LHCN-M2 (cell line): ENCODE results near the gene ZNF598. TPM values are rescaled to one million over a fixed set of nuclear protein-coding genes. Genes with fewer than 3 reads are reported as not detected.
A peak's percentile ranks its signal among the peaks of the same experiment; 100 is the strongest.
"Not testable (repeated sequence)": the region's sequence is repeated elsewhere in the genome, so short reads cannot be mapped to it uniquely, and the experiment has no call there.

Experiments
- DNase-seq: peaks from one replicate; pipeline ENCODE4 v3.0.0-alpha.2; 2012; ENCODE audit warnings: low read depth
- total RNA-seq: library from RNA; depleted of rRNA; stranded (reverse); fragments of >200 nt; gene quantifications from 2 replicates; pipeline ENCODE4 v1.2.3, GENCODE V29; 2014

Gene ZNF598
- total RNA-seq, 1 experiment from 2014 or later = 37.2 TPM

DNA sequence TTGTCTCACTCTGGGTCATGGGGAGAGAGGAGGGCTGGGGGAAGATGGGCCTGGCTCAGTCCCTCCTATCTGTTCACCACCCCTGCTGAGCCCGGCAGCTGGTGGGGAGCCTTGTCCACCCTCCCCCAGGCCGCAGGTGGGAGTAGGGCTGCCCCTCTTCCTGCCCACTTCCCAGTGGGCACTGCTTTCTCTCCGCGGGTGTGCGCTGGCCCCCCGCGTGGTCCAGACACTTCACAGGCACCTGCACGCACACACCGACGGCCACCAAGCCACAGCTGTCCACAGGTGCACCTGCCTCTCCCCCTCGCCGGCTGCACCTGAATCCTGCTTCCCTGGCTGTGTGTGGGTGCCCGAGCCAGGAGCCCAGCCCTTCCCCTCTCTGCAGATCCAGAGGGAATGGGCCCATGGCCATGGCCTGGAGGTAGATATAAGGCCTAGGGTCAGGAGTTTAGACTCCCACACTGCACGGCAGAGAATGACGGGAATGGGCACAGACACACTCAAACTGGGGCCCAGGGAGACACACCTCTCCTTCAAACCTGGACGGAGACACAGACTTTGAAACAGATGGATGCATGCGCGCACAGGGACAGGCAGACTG, 19.1 kb upstream of the ZNF598 start:
- DNase-seq = no peak

DNA sequence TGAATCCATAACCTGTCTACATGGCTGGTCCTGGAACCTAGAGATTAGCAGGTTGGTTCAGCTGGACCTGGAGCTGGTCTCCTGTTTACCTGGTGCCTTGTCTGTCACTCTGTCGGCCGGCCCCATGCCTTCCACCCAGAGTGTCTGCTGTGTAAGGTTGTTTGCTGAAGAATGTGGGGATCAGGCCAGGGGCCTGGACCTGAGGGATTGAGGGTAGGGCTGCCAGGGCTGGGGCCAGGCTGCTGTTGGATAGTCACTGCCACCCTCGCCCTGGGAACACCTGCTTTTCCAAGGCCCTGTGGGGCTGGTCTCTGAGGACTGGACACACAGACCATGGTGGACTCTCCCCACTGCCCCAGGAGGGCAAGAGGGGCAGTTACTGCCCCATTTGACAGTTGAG, 18.5 kb upstream of the ZNF598 start:
- no peak for DNase-seq

DNA sequence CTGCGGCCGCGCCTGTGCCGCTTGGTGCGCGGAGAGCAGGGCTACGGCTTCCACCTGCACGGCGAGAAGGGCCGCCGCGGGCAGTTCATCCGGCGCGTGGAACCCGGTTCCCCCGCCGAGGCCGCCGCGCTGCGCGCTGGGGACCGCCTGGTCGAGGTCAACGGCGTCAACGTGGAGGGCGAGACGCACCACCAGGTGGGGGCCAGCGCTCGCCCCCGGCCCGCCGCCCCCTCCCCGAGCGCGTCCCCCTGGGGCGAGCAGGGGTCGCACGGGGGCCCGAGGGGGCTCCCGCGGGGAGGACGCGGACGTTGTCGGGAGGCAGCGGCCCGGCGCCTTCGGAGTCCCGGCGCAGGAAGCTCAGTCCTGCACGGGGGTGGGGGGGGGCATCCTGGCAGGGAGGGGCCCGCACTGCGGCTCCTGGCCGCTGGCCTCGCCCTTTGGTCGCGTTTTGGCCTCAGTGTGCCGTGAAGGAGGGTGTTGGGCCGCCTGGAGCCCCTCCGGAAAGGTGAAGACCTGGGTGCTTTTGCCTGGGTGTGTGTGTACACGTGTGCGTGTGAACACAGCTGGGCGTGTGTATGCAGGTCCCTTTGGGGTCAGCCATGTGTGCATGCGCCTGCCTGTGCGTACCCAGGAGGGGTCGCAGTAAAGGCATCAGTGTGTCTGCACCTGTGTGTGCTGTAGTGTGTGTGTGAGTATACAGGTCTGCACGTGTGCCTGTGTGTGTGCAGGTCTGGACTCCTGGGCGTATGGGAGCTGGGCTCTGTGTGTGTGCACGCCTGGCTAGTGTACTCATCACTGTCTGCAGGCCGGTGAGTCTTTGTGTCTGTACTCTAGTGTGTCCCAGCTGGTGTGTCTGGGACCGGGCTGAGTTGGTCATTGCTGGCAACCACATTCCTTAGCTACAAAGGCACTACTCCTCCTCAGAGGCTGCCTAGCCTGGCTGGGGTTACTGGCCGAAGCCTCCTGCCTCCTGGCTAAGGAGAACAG, 17.7 kb upstream of the ZNF598 start:
- DNase-seq = no peak

DNA sequence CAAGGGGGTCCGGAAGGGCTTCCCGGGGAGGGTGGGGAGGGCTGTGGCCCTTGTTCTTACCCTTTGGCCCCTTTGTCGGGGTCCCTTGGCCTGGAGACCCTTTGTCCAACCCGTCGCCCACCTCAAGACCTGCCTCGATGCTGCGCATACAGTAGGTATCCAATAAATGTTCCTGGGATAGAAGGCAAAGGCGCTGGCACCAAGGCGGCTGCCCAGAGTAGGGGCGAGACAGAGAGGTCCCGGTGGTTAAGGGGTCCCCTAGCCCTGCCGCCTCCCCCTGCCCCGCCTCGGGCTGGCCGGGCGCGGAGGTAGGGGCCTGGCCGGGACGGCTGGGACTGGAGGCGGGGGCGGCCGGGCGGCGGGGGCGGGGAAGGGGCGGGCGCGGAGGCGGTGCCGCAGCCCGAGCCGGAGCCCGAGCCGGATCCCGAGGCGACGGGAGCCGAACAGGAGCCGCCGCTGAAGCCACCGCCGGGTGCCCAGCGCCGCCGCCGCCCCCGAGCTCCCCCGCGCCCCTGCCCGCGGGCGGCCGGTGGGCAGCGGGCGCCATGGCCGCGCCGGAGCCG, 16.9 kb upstream of the ZNF598 start, which contains the start of gene NHERF2:
Gene NHERF2, plus strand, starts transcription at position 442 of the 563 bp plus-strand sequence. Its CDS starts 104 bp downstream, at position 546.
- DNase-seq = no peak

DNA sequence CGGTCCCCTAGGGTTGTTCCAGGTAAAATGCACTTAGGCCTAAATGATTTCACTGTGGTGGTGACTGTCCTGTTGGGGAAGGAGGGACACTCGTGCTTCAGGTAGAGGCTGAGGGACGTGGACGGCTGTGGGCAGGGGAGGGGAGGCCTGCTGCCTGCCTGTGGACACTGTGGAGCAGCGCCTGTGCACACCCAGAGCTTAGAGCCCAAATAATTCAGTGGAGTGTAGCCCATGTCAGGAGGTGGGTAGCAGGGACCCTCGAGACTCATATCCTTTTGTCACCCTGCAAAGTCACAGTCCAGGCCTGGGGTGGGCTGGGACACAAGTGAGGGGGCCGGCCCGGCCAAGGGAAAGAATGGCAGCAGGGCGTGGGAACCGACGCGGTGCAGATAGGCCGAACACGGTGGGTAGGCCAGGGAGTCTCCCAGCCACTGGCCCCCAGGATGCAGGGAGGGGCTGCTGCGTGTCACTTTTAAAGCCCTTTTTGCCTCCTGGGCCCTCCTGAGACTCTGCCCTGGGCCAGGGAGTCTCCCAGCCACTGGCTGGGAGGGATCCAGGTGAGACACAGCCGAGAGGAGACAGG, 16.3 kb upstream of the ZNF598 start:
- no peak for DNase-seq

DNA sequence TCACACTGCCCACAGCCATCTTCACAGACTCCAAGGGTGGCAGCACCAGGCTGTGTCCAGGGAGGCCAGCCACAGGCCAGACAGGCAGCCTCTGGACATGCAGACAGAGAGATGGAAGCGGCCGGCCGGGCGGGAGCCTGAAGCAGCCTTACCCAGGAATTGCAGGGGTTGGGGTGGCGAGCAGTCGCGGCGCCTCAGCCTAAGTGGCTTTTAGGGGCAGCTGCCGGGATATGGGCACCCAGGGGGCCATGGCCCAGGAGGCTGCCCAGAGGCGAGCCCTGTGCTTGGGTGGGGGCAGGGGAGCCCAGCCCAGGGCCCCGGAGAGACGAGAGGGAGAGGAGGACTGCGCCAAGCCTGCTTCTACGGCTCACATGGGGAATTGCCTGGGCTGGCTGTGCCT, 15.6 kb upstream of the ZNF598 start:
- no peak for DNase-seq

DNA sequence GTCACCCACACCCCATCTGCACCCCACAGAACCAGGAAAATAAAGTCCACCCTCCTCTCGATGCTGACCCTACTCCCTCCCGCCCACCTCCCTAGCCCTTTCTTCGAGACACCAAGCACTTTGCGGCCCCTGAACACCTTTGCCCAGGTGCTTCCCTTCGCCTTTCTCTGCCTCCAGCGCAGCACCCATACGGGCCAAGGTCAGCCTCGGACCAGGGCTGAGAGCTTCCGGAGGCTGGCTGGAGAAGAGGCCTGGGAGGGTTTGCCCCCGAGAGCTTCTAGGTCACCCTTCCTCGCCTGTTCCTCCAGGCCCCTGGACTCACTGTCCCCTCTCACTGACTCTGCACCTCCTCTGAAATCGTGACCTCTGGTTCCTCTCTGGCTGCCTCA, 14.4 kb upstream of the ZNF598 start:
- DNase-seq = no peak

DNA sequence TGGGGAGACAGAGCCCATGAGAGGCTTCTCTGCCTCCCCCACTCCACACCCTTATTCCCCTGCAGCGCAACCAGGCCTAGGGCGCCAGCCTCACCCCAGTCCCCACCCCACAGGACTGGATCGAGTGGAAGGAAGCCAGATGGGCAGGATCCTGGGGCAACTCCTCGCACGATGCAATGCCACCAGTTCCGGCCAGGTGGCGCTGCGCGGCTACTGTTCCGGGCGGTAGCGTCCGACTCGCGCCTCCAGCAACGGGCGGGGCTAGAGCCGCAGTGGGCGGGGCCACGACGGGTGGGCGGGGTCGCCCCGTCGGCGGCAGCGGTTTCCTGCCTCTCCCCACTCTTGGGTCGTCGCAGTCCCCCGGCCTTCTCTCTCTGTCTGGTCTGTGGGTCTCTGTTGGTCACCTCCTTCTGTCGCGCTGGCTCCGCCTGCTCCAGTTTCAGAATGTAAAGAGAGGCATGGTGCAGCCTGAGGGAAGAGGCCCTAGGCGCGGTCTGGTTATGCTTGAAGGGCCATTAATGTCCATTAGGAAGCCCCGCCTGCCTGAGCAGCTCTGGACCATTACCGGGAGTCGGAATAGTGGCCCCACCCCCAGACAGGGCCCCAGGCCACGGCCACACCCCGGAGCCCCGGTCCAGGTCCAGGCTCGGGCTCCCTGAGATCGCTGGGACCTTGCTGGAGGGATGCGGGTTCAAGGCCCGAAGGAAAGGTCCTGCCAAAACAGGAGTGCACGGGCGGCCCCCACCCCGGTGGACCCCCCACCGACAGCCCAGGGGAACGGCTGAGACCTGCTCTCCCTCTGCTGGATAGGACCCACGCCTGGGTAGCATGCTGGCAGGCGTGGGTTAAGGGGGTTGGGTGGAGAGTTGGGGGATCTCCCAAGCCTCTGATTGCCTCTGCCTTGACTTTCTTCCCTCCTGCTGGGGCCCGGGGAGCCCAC, 13.7 kb upstream of the ZNF598 start:
- peak; percentile 76 for DNase-seq

DNA sequence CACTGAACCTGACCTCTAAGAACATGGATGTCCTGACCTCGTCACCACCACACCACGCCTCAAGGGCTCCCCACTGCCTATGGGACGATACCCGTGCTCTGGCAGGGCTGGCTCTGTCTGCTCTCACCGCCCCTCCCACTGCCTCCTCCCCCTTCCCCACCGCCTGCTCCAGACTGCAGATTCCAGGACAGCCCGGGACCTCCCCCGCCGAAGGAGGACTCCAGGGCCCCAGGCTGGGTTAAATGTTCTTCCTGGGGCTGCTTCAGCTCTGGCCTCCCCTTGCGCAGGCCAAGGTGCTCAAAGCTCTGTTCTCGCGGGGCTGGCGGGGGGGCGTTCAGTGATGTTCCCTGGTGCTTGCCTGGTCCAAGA, 13.1 kb upstream of the ZNF598 start:
- peak; percentile 43 for DNase-seq

DNA sequence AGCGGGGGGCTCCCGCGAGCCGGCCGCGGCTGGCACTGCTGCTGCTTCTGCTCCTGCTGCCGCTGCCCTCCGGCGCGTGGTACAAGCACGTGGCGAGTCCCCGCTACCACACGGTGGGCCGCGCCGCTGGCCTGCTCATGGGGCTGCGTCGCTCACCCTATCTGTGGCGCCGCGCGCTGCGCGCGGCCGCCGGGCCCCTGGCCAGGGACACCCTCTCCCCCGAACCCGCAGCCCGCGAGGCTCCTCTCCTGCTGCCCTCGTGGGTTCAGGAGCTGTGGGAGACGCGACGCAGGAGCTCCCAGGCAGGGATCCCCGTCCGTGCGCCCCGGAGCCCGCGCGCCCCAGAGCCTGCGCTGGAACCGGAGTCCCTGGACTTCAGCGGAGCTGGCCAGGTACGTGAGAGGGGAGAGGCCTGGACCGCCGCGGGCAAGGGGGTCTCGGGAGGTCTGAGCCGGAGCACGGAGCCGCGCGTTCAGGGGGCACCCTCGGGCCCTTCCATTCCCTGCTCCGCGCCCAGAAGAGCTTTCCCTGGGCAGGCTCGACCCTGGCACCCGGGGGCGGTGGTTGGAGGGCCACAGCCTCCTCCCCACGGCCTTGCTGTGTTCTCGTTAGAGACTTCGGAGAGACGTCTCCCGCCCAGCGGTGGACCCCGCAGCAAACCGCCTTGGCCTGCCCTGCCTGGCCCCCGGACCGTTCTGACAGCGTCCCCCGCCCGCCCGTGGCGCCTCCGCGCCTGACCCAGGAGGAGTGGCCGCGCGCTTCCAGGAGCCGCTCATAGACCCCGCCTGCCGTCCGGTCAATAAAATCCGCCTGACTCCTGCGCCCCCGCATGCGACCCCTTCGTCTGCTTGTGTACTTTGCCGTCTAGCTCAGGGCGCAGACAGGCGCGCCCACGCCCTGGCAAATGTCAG, 10.6 kb upstream of the ZNF598 start:
- DNase-seq = no peak

DNA sequence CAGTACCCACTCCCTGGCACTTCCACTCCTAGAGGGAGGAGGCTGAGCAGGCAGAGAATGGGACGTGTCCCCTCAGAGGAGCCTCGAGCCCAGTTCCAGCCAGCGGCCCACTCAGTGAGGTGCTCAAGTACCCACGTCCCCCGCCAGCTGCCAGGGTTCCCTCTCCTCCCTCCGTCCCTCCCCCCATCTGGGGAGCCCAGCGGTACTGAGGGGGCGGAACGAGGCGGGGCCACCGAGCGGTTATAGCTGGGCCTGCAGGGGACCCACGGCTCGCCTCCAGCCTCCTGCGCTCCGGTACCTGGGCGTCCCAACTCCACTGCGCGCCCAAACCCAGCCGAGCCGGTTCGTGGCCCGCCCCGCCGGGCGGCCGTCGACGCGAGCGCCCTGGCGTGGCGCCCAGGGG, 9.9 kb upstream of the ZNF598 start, which contains the start of gene NPW:
Gene NPW, plus strand, starts transcription at position 268 of the 403 bp plus-strand sequence.
- DNase-seq = no peak

DNA sequence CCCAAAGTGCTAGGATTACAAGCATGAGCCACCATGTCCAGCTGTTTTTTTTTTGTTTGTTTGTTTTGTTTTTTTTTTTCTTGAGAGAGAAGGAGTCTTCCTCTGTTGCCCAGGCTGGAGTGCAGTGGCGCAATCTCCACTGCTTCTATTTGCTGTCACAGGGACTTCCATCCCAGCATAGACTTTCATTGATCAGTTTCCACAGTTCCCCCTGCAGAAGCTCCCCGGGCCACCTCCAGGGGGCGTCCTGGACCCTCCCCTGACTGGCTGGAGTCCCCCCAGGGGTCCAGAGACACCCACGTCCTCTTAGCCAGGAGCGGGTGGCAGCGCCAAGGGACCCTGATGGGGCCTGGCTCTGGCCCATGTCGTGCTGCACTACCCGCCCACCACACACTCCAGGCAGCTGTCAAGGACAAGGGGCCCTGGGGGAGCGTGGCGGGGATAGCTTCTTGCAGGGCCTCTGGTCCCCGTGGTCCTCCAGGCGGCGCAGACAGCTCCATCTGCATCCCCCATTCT, 6.8 kb upstream of the ZNF598 start:
- no peak for DNase-seq

DNA sequence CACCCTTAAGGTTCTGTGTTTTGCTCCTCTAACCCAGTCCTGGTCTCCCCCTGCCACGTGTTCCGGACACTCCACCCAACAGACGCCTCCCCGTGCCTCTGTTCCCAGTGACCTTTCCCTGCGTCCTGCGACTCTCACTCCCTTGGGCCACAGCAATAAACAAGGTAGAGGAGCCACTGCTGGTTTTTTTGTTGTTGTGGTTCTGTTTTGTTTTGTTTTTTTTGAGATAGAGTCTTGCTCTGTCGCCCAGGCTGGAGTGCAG, 6.3 kb upstream of the ZNF598 start:
- no peak for DNase-seq

DNA sequence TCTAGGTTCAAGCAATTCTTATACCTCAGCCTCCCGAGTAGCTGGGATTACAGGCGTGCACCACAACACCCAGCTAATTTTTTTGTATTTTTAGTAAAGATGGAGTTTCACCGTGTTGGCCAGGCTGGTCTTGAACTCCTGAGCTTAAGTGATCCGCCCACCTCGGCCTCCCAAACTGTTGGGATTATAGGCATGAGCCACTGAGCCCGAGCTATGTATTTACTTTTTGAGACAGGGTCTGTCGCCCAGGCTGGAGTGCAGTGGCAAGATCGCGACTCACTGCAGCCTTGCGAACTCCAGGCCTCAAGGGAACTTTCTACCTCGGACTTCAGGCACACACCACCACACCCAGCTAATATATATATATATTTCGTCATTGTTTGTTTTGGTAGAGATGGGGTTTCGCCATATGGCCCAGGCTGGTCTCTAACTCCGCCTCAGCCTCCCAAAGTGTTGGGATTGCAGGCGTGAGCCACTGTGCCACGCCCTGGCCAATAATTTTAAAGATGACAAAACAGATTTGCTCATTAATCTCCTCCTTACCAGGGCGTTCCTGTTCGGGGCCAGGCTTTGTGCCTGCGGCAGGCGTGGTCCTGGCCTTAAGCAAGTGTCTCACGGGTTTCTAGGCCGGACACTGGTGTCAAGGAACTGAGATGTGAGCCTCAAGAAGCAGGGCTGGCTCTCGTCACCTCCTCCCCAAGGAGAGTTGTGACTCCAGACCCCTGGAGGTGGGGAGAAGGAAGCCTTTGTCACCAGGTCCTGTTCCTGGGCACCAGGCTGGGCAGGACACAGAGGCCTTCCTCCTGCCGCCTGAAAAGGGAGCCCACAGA, 5.7 kb upstream of the ZNF598 start:
- no peak for DNase-seq

DNA sequence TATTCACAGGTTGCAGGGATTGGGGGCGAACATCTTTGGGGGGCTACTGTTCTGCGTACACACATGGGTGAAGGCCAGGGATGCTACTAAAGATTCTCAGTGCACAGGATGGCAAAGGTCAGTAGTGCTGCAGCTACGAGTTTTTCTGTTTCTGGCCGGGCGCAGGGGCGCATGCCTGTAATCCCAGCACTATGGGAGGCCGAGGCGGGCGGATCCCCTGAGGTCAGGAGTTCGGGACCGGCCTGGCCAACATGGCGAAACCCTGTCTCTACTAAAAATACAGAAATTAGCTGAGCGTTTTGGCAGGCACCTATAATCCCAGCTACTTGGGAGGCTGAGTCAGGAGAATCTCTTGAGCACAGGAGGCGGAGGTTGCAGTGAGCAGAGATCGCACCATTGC, 3.9 kb upstream of the ZNF598 start:
- no peak for DNase-seq

DNA sequence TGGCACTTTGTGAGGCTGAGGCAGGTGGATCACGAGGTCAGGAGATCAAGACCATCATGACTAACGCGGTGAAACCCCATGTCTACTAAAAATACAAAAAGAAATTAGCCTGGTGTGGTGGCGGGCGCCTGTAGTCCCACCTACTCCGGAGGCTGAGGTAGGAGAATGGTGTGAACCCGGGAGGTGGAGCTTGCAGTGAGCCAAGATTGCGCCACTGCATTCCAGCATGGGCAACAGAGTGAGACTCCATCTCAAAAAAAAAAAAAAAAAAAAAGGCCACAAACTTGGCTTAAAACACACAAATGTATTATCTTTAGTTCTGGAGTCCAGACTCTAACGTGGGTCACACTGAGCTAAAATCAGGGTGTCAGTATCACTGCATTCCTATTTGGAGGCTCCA, 2.1 kb upstream of the ZNF598 start:
- DNase-seq = not testable (repeated sequence)

DNA sequence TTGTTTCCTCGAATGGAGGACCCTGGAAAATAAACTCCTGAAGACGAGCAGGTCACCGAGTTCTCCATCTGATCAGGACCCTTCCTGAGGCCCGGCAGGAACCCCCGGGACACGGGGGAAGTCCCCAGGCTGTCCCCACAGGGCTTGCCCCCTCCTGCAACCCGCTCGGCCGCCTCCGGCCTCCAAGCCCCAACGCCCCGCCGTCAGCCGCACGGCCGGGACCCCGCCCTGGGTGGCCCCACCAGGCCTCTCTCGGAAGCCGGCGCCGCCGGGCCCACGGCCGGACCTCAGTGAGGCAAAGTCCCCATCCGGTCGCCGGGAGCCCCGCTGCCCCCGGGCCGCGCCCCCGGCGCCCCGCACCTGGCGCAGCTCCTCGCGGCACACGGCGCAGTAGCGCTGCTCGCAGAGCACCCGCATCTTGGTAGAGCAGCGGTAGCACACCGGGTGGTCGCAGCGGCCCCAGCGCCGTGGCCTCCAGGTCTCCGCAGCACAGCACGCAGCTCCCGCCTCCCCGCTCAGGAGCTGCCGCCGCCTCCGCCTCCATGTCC, 383 bp downstream of the ZNF598 start:
- DNase-seq = no peak

DNA sequence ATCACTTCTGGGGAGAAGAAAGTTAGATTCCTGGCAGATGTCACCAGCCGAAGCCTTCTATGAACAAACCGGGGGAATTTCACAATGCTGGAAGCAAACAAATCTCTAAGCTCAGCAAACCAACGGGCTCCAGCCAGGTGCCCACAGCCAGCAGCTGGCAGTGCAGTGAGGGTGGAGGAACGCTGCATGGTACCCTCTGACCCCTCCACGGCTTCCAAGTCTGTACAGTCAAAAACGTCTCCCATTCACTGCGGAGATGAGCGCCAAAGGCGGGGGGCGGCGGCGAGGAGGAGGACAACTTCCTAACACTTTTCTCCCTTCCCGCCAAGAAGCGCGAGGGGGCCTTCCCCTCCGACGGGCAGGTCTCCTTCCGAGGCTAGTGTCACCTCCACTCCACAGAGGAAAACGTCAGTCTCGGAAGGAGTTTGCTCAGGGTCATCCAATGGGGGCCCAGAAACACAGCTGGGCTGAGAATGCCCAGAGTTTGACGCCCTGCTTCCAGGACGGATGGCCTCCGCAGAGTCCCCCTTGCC, 924 bp downstream of the ZNF598 start:
- DNase-seq = peak; percentile 59
